Measurements from ENCODE around the gene TOP1. TPM values are rescaled to one million over a fixed set of nuclear protein-coding genes. Genes with fewer than 3 reads are reported as not detected.

TOP1 gene
- total RNA-seq, 1 experiment from 2014 or later: 29.1 TPM

GRCh38 chr20:41027872-41028358 is 707 bp upstream of the TOP1 start:
- POLR2A ChIA-PET (ENCODE audit: unreplicated experiment): no interaction called here
- TSS peak; percentile 86 for BruUV-seq (replicated peaks)
- intact Hi-C loops (cut with micrococcal nuclease): loop anchor here (1.0 kb wide), 2 partner anchors 20 to 25 kb away; no protein-coding TSS in a partner anchor

GRCh38 chr20:41029150-41029901 is 704 bp downstream of the TOP1 start:
- Histone ChIP-seq H3K9me3 (ENCODE audit: low read length) (no peaks in the 10 kb centered on the region), H3K9ac (ENCODE audit: low read length) (peak overlapping the region; percentile 96), H3K27me3 (ENCODE audit: low read length) (no peaks in the 10 kb centered on the region), H3K27ac (ENCODE audit: low read length) (peak overlapping the region; percentile 65), H2AFZ (ENCODE audit: low read length) (peak overlapping the region; percentile 39; the same call in 1 of the 2 replicates), H3K9me2 (replicated peaks; ENCODE audit: low read length) (no peaks in the 10 kb centered on the region), H3K79me2 (ENCODE audit: low read length) (peaks cover 61% of the 10 kb centered on the region), H3K36me3 (ENCODE audit: low read depth, low read length) (peaks cover 8% of the 10 kb centered on the region; the same call in 1 of the 2 replicates), H4K20me1 (ENCODE audit: low read length) (peaks cover 46% of the 10 kb centered on the region), H3K4me2 (ENCODE audit: low read length) (peak overlapping the region; percentile 84), H3K4me1 (ENCODE audit: insufficient read depth, low read length) (peaks cover 43% of the 10 kb centered on the region), H3K4me3 (ENCODE audit: low read length) (peak overlapping the region; percentile 75), H3F3A (ENCODE audit: low read length, unreplicated experiment) (no peaks in the 10 kb centered on the region)
- ChIA-PET CTCF (no interaction called here), POLR2A (ENCODE audit: unreplicated experiment) (no interaction called here)
- no TSS peak for BruUV-seq (replicated peaks)
- intact Hi-C loops (cut with micrococcal nuclease): no loop called here
- TF ChIP-seq EZH2 (IDR thresholded peaks at IDR 0.05; ENCODE audit: low read length, unreplicated experiment) (no peak), EZH2phosphoT487 (IDR thresholded peaks at IDR 0.05; ENCODE audit: borderline replicate concordance, low read length) (no peak), CTCF (conservative IDR thresholded peaks at IDR 0.05; ENCODE audit: low read depth, low read length) (no peak)
- ATAC-seq (peak; percentile 1), DNase-seq (no peak)

More at GRCh38 chr20:41027872-41028358, 707 bp upstream of the TOP1 start:
- Histone ChIP-seq H3K4me2 (ENCODE audit: low read length) (peak overlapping the region; percentile 82), H2AFZ (ENCODE audit: low read length) (peak overlapping the region; percentile 79), H3K4me3 (ENCODE audit: low read length) (peak overlapping the region; percentile 75), H3K79me2 (ENCODE audit: low read length) (peaks cover 47% of the 10 kb centered on the region), H3F3A (ENCODE audit: low read length, unreplicated experiment) (no peaks in the 10 kb centered on the region), H3K27ac (ENCODE audit: low read length) (peak overlapping the region; percentile 44), H3K36me3 (ENCODE audit: low read depth, low read length) (peaks cover 8% of the 10 kb centered on the region; the same call in 1 of the 2 replicates), H3K27me3 (ENCODE audit: low read length) (no peaks in the 10 kb centered on the region), H3K4me1 (ENCODE audit: insufficient read depth, low read length) (peaks cover 31% of the 10 kb centered on the region), H3K9me3 (ENCODE audit: low read length) (no peaks in the 10 kb centered on the region), H3K9me2 (replicated peaks; ENCODE audit: low read length) (no peaks in the 10 kb centered on the region), H4K20me1 (ENCODE audit: low read length) (peaks cover 31% of the 10 kb centered on the region), H3K9ac (ENCODE audit: low read length) (peak overlapping the region; percentile 88)
- TF ChIP-seq EZH2 (IDR thresholded peaks at IDR 0.05; ENCODE audit: low read length, unreplicated experiment) (no peak), CTCF (conservative IDR thresholded peaks at IDR 0.05; ENCODE audit: low read depth, low read length) (no peak), EZH2phosphoT487 (IDR thresholded peaks at IDR 0.05; ENCODE audit: borderline replicate concordance, low read length) (no peak)
- ATAC-seq (no peak), DNase-seq (no peak)
- CTCF ChIA-PET: no interaction called here

GRCh38 chr20:41030061-41030460 is 1.4 kb downstream of the TOP1 start:
- CTCF ChIA-PET: no interaction called here
- peak overlapping the region; percentile 75 for H3K4me3 ChIP-seq (ENCODE audit: low read length)
- no peaks in the 10 kb centered on the region for H3K9me3 ChIP-seq (ENCODE audit: low read length)
- peak overlapping the region; percentile 96 for H3K9ac ChIP-seq (ENCODE audit: low read length)
- no peaks in the 10 kb centered on the region for H3F3A ChIP-seq (ENCODE audit: low read length, unreplicated experiment)
- no peaks in the 10 kb centered on the region for H3K9me2 ChIP-seq (replicated peaks; ENCODE audit: low read length)
- DNase-seq: no peak
- peaks cover 44% of the 10 kb centered on the region for H3K4me1 ChIP-seq (ENCODE audit: insufficient read depth, low read length)
- POLR2A ChIA-PET (ENCODE audit: unreplicated experiment): no interaction called here
- TF ChIP-seq EZH2phosphoT487 (IDR thresholded peaks at IDR 0.05; ENCODE audit: borderline replicate concordance, low read length) (no peak), CTCF (conservative IDR thresholded peaks at IDR 0.05; ENCODE audit: low read depth, low read length) (no peak), EZH2 (IDR thresholded peaks at IDR 0.05; ENCODE audit: low read length, unreplicated experiment) (no peak)
- no peak overlapping the region for H2AFZ ChIP-seq (ENCODE audit: low read length)
- H3K79me2 ChIP-seq (ENCODE audit: low read length): peaks cover 68% of the 10 kb centered on the region
- H3K36me3 ChIP-seq (ENCODE audit: low read depth, low read length): peaks cover 8% of the 10 kb centered on the region; the same call in 1 of the 2 replicates
- peak overlapping the region; percentile 84 for H3K4me2 ChIP-seq (ENCODE audit: low read length)
- no peaks in the 10 kb centered on the region for H3K27me3 ChIP-seq (ENCODE audit: low read length)
- H3K27ac ChIP-seq (ENCODE audit: low read length): peak overlapping the region; percentile 65; the same call in 1 of the 2 replicates
- peaks cover 52% of the 10 kb centered on the region for H4K20me1 ChIP-seq (ENCODE audit: low read length)
- BruUV-seq (replicated peaks): TSS peak; percentile 48
- intact Hi-C loops (cut with micrococcal nuclease): loop anchor here (1.0 to 2.0 kb wide), 3 partner anchors 40 to 61 kb away; no protein-coding TSS in a partner anchor
- ATAC-seq: no peak

Measured in PC-3 (cell line).